SK-N-MC (cell line): ENCODE measurements around the gene YIPF6.
"Not testable (repeated sequence)": the region's sequence is repeated elsewhere in the genome, so short reads cannot be mapped to it uniquely, and the experiment has no call there.

Experiments used
- DNase-seq: peaks from one replicate; pipeline ENCODE4 v3.0.0-alpha.2; 2011; ENCODE audit warnings: low read depth, low spot score
- H3K27ac ChIP-seq: fragments of 200-600 bp; sonication (generic); 2 replicates; pipeline ENCODE4 v1.5.1; 2016; ENCODE audit warnings: mixed run types
- H3K36me3 ChIP-seq: fragments of 200-600 bp; sonication (generic); 2 replicates; pipeline ENCODE4 v1.6.1; 2017; ENCODE audit warnings: antibody characterized with exemption, low read length, mixed read lengths; ENCODE audit not compliant: insufficient read depth
- H3K4me3 ChIP-seq: fragments of 200-600 bp; sonication (generic); 2 replicates; pipeline ENCODE4 v1.5.1; 2016
- H3K9ac ChIP-seq: fragments of 200-600 bp; sonication (generic); 2 replicates; pipeline ENCODE4 v1.8.0; 2017; ENCODE audit warnings: mixed run types, mixed read lengths; ENCODE audit not compliant: insufficient read length
- H3K9me3 ChIP-seq: fragments of 200-600 bp; sonication (generic); 2 replicates; pipeline ENCODE4 v1.6.1; 2017; ENCODE audit warnings: low read depth, mild to moderate bottlenecking, antibody characterized with exemption, low read length, moderate library complexity, mixed read lengths
- EZH2 ChIP-seq: fragments of 200-600 bp; sonication (generic); IDR thresholded peaks from one replicate; pipeline ENCODE4 v1.6.1; 2017; ENCODE audit warnings: antibody characterized with exemption
- FOXP2 ChIP-seq: optimal IDR thresholded peaks from 2 replicates; pipeline ENCODE3; 2011; ENCODE audit warnings: mild to moderate bottlenecking, moderate library complexity; ENCODE audit not compliant: insufficient read depth; ENCODE audit errors: extremely low read length, control extremely low read depth
- POLR2AphosphoS5 ChIP-seq: IDR thresholded peaks from 2 replicates; pipeline ENCODE4 v1.6.1; 2012; ENCODE audit warnings: mild to moderate bottlenecking, low read depth, low read length, borderline replicate concordance

Gene YIPF6

GRCh38 chrX:68533656-68534055 lies 34.8 kb downstream of the YIPF6 start:
- DNase-seq = no peak
- no peak for TF ChIP-seq EZH2
- no peak for TF ChIP-seq FOXP2
- no peak for TF ChIP-seq POLR2AphosphoS5
- Histone ChIP-seq H3K36me3 (no peaks in the 10 kb centered on the region; the same call in 1 of the 2 replicates), H3K9ac (no peak overlapping the region), H3K27ac (no peak overlapping the region), H3K4me3 (no peak overlapping the region), H3K9me3 (no peaks in the 10 kb centered on the region)

- no peak for TF ChIP-seq POLR2AphosphoS5
- TF ChIP-seq FOXP2 = no peak
- TF ChIP-seq EZH2 = no peak
- no peak for DNase-seq
- H3K4me3 ChIP-seq = no peak overlapping the region
- no peak overlapping the region for H3K9ac ChIP-seq
- no peak overlapping the region for H3K27ac ChIP-seq
- H3K9me3 ChIP-seq = no peaks in the 10 kb centered on the region
- no peaks in the 10 kb centered on the region; the same call in 1 of the 2 replicates for H3K36me3 ChIP-seq
Observed at GRCh38 chrX:68534691-68535090, 35.8 kb downstream of the YIPF6 start.

GRCh38 chrX:68536429-68536828 lies 37.6 kb downstream of the YIPF6 start:
- H3K9me3 ChIP-seq = no peaks in the 10 kb centered on the region
- H3K9ac ChIP-seq = no peak overlapping the region
- no peak for TF ChIP-seq EZH2
- no peaks in the 10 kb centered on the region; the same call in 1 of the 2 replicates for H3K36me3 ChIP-seq
- H3K4me3 ChIP-seq = no peak overlapping the region
- H3K27ac ChIP-seq = no peak overlapping the region
- no peak for DNase-seq

GRCh38 chrX:68536884-68537283 lies 38.0 kb downstream of the YIPF6 start:
- Histone ChIP-seq H3K27ac (no peak overlapping the region), H3K4me3 (no peak overlapping the region), H3K9ac (no peak overlapping the region), H3K9me3 (no peaks in the 10 kb centered on the region), H3K36me3 (no peaks in the 10 kb centered on the region; the same call in 1 of the 2 replicates)
- TF ChIP-seq POLR2AphosphoS5 = no peak
- no peak for TF ChIP-seq FOXP2
- no peak for TF ChIP-seq EZH2
- DNase-seq = no peak

DNA sequence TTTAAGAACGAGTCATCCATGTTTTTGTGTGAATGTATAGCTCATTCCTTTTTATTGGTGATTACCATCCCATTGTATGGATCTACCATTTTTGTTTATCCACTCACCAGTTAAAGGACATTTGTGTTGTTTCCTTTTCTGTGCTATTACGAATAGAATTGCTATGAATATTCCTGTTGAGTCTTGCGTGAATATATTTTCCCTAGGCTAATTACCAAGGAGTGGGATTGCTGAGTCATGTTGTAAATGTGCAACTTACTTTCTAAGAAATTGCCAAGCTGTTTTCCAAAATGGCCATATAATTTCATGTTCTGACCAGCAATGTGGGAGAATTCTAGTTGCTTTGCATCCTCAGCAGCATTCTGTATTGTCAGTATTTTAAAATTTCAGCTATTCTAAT lies 51.3 kb downstream of the YIPF6 start:
- Histone ChIP-seq H3K36me3 (no peaks in the 10 kb centered on the region), H3K27ac (no peak overlapping the region), H3K4me3 (no peak overlapping the region), H3K9me3 (no peaks in the 10 kb centered on the region), H3K9ac (no peak overlapping the region)
- no peak for TF ChIP-seq FOXP2
- no peak for TF ChIP-seq POLR2AphosphoS5
- TF ChIP-seq EZH2 = no peak
- DNase-seq = no peak

GRCh38 chrX:68556036-68556435 lies 57.2 kb downstream of the YIPF6 start:
- Histone ChIP-seq H3K27ac (no peak overlapping the region), H3K4me3 (no peak overlapping the region), H3K9ac (no peak overlapping the region), H3K9me3 (no peaks in the 10 kb centered on the region), H3K36me3 (no peaks in the 10 kb centered on the region)
- TF ChIP-seq FOXP2 (no peak), EZH2 (no peak), POLR2AphosphoS5 (no peak)
- no peak for DNase-seq

DNA sequence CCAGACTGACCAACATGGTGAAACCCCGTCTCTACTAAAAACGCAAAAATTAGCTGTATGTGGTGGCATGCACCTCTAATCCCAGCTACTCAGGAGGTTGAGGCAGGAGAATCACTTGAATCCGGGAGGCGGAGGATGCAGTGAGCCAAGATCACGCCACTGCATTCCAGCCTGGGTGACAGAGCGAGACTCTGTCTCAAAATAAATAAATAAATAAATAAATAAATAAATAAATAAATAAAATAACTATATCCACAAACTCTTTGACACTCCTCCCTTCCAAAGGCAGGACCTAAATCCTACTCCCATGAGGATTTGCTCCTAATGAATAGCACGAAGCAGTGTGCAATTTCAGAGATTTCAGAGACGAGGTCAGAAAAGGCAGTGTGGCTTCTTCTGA lies 58.3 kb downstream of the YIPF6 start:
- not testable (repeated sequence) for DNase-seq, H3K27ac ChIP-seq, H3K4me3 ChIP-seq, H3K9me3 ChIP-seq, H3K36me3 ChIP-seq, H3K9ac ChIP-seq

GRCh38 chrX:68559905-68560304 lies 61.1 kb downstream of the YIPF6 start:
- not testable (repeated sequence) for DNase-seq, H3K27ac ChIP-seq, H3K9me3 ChIP-seq, H3K9ac ChIP-seq, H3K36me3 ChIP-seq, H3K4me3 ChIP-seq

DNA sequence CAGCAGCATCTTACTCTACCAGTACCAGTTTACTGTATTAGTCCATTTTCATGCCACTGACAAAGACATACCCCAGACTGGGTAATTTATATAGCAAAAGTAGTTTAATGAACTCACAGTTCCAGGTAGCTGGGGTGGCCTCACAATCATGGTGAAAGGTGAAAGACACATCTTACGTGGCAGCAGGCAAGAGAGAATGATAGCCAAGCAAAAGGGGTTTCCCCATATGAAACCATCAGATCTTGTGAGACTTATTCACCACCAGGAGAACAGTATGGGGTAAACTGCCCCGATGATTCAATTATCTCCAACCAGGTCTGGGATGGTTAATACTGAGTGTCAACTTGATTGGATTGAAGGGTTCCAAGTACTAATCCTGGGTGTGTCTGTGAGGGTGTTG lies 69.3 kb downstream of the YIPF6 start:
- Histone ChIP-seq H3K9me3 (no peaks in the 10 kb centered on the region), H3K9ac (no peak overlapping the region), H3K4me3 (no peak overlapping the region), H3K36me3 (no peaks in the 10 kb centered on the region), H3K27ac (no peak overlapping the region)
- no peak for DNase-seq
- TF ChIP-seq EZH2 = no peak
- no peak for TF ChIP-seq POLR2AphosphoS5
- TF ChIP-seq FOXP2 = no peak

- Histone ChIP-seq H3K27ac (no peak overlapping the region), H3K9me3 (no peaks in the 10 kb centered on the region), H3K4me3 (no peak overlapping the region), H3K9ac (no peak overlapping the region), H3K36me3 (no peaks in the 10 kb centered on the region)
- DNase-seq = no peak
- TF ChIP-seq POLR2AphosphoS5 (no peak), FOXP2 (no peak), EZH2 (no peak)
Observed at GRCh38 chrX:68570598-68570997, 71.7 kb downstream of the YIPF6 start.
